HepG2 (cell line): ENCODE measurements around the gene MFSD11. TPM values are rescaled to one million over a fixed set of nuclear protein-coding genes. Genes with fewer than 3 reads are reported as not detected.

Source experiments
- AHDC1 ChIP-seq: sonication (generic); formaldehyde crosslinking; IDR thresholded peaks from 2 replicates; pipeline ENCODE4 v1.5.1; 2020; ENCODE audit warnings: mild to moderate bottlenecking, missing genetic modification reagents, borderline replicate concordance
- AHR ChIP-seq: IDR thresholded peaks from 2 replicates; pipeline ENCODE4 v1.6.1; 2018; ENCODE audit warnings: missing genetic modification reagents, missing compliant biosample characterization
- CHD2 ChIP-seq: IDR thresholded peaks from 2 replicates; pipeline ENCODE4 v1.6.1; 2011; ENCODE audit warnings: low read depth, low read length, improper control_type of control experiment
- HDAC6 ChIP-seq: fragments of 200-600 bp; sonication (generic); IDR thresholded peaks from 2 replicates; pipeline ENCODE4 v1.7.0; 2017; ENCODE audit warnings: mild to moderate bottlenecking, antibody characterized with exemption, low read length, low read depth
- ISX ChIP-seq: sonication (generic); formaldehyde crosslinking; conservative IDR thresholded peaks from 2 replicates; pipeline ENCODE4 v1.5.0; 2020; ENCODE audit warnings: missing genetic modification reagents
- KMT2B ChIP-seq: IDR thresholded peaks from 2 replicates; pipeline ENCODE4 v1.6.1; 2016; ENCODE audit warnings: missing genetic modification reagents, missing compliant biosample characterization
- NFIC ChIP-seq: IDR thresholded peaks from 2 replicates; pipeline ENCODE4 v1.6.1; 2012; ENCODE audit warnings: mild to moderate bottlenecking, low read length, inconsistent platforms
- NONO ChIP-seq, 2 experiments: fragments of 450-650 bp in 1 of 2; sonication (generic) in 1 of 2; formaldehyde crosslinking in 1 of 2; IDR thresholded peaks in 1 of 2; conservative IDR thresholded peaks in 1 of 2; 2 replicates each; pipeline versions ENCODE4 v1.6.1 to v1.8.0; 2017 to 2022; ENCODE audit warnings: mild to moderate bottlenecking in 1 of 2, missing genetic modification reagents in 1 of 2, moderate library complexity in 1 of 2
- POLR2AphosphoS5 ChIP-seq: IDR thresholded peaks from 2 replicates; pipeline ENCODE4 v1.6.1; 2012; ENCODE audit warnings: low read depth, low read length
- REST ChIP-seq, 2 experiments: IDR thresholded peaks; 2 replicates each; pipeline ENCODE4 v1.6.1; 2011 to 2012; ENCODE audit warnings: low read length in 2 of 2, borderline replicate concordance in 1 of 2, low read depth in 1 of 2, mild to moderate bottlenecking in 1 of 2, moderate library complexity in 1 of 2
- USF2 ChIP-seq, 2 experiments: sonication (generic) in 1 of 2; formaldehyde crosslinking in 1 of 2; IDR thresholded peaks; 2 replicates each; pipeline versions ENCODE4 v1.5.1 to v1.6.1; 2011 to 2020; ENCODE audit warnings: borderline replicate concordance in 1 of 2, low read depth in 1 of 2, low read length in 1 of 2, mild to moderate bottlenecking in 1 of 2, missing genetic modification reagents in 1 of 2, moderate library complexity in 1 of 2
- ZNF296 ChIP-seq: sonication (generic); formaldehyde crosslinking; conservative IDR thresholded peaks from 2 replicates; pipeline ENCODE4 v1.5.0; 2020; ENCODE audit warnings: mild to moderate bottlenecking, missing genetic modification reagents
- ZNF546 ChIP-seq: sonication (generic); formaldehyde crosslinking; conservative IDR thresholded peaks from 2 replicates; pipeline ENCODE4 v1.8.1; 2023; ENCODE audit warnings: mild to moderate bottlenecking, missing genetic modification reagents
- ZNF660 ChIP-seq: sonication (generic); formaldehyde crosslinking; IDR thresholded peaks from 2 replicates; pipeline ENCODE4 v1.5.1; 2020; ENCODE audit warnings: mild to moderate bottlenecking, low read depth, missing genetic modification reagents, borderline replicate concordance
- ZNF746 ChIP-seq: sonication (generic); formaldehyde crosslinking; IDR thresholded peaks from 2 replicates; pipeline ENCODE4 v1.8.0; 2022; ENCODE audit warnings: mild to moderate bottlenecking, missing genetic modification reagents
- ZNF776 ChIP-seq: sonication (generic); formaldehyde crosslinking; IDR thresholded peaks from 2 replicates; pipeline ENCODE4 v1.4.0; 2020; ENCODE audit warnings: mild to moderate bottlenecking, missing genetic modification reagents
- polyA plus RNA-seq, 8 experiments: library from polyadenylated mRNA; depleted of rRNA in 3 of 8; stranded (reverse) in 7 of 8; unstranded in 1 of 8; fragments of >200 nt; fragmentation: Illumina TruSeq in 4 of 8; extraction: Trizol in 4 of 8; gene quantifications; 2 replicates each; pipeline versions ENCODE4 v1.2.1 to v1.2.3, GENCODE V29; 2011 to 2016; ENCODE audit warnings: low read depth in 4 of 8, missing spikeins in 1 of 8, mixed read lengths in 1 of 8; ENCODE audit not compliant: insufficient read depth in 1 of 8
- total RNA-seq, 5 experiments: library from RNA; depleted of rRNA; stranded (reverse); fragments of >200 nt; fragmentation: Illumina TruSeq; extraction: Trizol; gene quantifications; 2 replicates each; pipeline ENCODE4 v1.2.3, GENCODE V29; 2016; ENCODE audit warnings: low read depth in 1 of 5

The MFSD11 gene
- total and polyA plus RNA-seq, 2 of the 13 experiments (the other 11 are each of a cell fraction or from before 2014, with no cell fraction given) = 26.1 to 36.3 TPM

DNA sequence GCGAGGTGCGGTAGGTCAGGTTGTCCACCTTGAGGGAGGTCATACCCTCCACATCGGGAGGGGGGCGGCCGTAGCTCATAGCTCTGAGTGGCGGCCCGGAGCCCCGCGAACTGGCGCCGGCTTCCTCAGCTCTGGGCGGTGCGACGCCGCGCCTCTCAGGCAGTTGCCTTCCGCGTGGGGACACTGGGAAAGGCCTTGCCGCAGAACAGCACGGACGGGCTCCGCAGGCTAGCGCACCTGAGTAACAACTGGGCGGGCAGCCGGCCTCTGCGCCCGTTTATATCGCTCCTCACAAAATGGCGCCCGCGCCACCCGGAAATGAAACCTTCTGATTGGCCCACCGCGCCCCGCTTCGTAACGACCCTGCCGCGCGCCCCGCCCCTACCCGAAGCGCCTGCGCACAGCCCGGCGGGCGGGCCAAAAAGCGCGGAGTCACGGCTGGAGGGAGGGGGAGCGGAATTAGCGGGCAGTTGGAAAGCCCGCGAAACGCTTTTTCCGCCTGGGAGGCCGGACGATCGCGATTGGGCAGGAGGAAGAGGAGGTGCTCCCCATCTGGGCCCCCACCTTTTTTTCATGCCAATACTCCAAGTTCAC is 740 bp upstream of the MFSD11 start, which contains the start of gene SRSF2 (continued):
- TF ChIP-seq REST (IDR thresholded peaks at IDR 0.05; ENCODE audit: borderline replicate concordance in 1 of 2, low read depth in 1 of 2, low read length in 2 of 2) (peak in 1 of 2 experiments; percentile 82; a peak in 2 of 4 replicates), ZNF746 (CRISPR knock-in tag) (peak; percentile 88), USF2 (IDR thresholded peaks at IDR 0.05; ENCODE audit: low read depth, low read length) (no peak), USF2 (CRISPR knock-in tag; IDR thresholded peaks at IDR 0.05; ENCODE audit: borderline replicate concordance) (no peak), POLR2AphosphoS5 (peak; percentile 99), ZNF296 (no peak; the same call in 1 of the 2 replicates), HDAC6 (0 out of 2 replicates have a peak, but pooled peaks have one; percentile 59), ZNF660 (CRISPR knock-in tag) (no peak), KMT2B (peak; percentile 83), CHD2 (no peak), NFIC (no peak), ZNF776 (CRISPR knock-in tag) (peak; percentile 88), AHDC1 (CRISPR knock-in tag) (peak; percentile 81), ISX (CRISPR knock-in tag) (peak; percentile 86; the same call in 1 of the 2 replicates), ZNF546 (peak; percentile 94; the same call in 1 of the 2 replicates), NONO (IDR thresholded peaks at IDR 0.05) (no peak), NONO (CRISPR knock-in tag; conservative IDR thresholded peaks at IDR 0.05) (peak; percentile 93), AHR (peak; percentile 95)
